NCI-H446 (cell line): ENCODE data around the gene WNT2.

Source experiments
- DNase-seq, 2 experiments: peaks; one replicate each; lab custom pipeline; 2025; lab: John Stamatoyannopoulos, UW

The WNT2 gene

DNA sequence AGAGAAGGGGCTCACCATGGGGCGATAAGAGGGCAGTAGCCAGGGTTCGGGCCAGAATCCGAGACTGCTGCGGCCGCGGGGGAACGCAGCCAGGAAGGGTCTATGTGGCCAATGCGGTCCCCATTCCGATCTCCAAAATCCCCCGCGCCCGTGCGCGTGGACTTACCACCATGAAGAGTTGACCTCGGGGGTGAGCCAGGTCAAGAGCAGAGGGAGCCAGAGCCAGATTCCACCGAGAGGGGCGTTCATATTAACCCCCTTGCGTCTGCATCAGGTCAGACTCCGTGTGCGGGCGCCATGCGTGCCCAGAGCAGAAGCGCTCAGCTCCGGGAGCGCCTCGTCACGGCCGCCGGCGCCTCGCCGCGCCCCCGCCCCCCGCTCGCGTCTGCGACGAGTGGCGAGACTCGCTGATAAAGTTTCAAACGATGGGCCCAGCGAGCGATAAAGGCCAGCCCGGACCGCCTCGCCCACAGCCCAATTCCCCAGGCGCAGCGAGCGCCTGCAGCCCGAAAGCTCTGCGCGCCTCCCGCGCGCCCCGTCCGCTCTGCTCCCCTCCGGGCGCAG, at the start of gene WNT2:
WNT2 (minus strand) TSS at position 318 of the 564 bp plus-strand sequence; CDS start at position 249, 69 bp downstream.
- no peak for DNase-seq

DNA sequence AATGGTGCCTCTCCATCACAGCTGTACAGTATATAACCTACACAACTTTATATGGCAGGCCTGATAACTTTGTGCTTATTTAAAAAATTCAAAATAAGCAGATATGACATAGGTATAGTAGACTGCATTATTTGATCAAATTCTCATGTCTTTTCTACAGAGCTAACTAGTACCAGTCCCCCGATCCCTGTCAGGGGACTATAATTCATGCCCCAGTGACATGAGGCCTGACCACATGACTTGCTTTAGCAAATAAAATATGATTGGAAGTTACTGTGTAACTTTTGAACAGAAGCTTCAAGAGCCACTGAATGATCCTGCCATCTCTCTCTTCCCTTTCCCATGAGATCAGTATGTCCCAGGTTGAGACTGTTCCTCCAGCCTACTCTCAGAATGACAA, 49.2 kb upstream of the WNT2 start:
- no peak for DNase-seq

DNA sequence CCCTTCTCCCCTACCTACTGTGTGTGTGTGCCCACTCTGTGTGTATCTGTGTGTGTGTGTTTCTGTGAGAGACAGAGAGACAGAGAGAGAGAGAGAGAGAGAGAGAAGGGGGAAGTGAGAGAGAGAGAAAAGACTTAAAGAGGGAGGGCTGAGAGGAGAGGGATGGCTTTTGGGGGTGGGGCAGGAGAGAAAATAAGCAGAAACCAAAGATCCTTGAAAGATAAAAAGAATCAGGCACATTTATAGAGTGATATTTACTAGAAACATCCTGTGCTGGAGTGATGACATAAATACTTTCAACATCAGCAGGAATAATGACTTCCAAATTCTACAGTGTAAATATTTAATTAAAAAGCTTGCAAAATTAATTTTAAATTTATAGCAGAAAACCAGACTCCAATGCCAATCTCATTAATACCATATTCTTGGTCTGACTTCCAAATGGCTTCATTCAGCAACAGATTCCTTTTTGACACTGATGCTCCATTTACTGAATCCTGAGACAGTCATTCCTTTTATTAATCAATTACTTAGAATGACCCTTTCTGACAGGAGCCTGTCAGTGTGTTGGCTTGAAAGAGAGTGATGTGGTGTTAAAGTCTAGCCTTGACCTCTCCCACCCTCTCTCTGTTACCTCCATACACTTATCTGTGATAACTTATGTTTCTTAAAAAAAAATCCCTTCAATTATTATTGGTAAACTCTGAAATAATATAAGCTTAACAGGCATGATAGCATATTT, 41.7 kb upstream of the WNT2 start:
- DNase-seq, result no peak

DNA sequence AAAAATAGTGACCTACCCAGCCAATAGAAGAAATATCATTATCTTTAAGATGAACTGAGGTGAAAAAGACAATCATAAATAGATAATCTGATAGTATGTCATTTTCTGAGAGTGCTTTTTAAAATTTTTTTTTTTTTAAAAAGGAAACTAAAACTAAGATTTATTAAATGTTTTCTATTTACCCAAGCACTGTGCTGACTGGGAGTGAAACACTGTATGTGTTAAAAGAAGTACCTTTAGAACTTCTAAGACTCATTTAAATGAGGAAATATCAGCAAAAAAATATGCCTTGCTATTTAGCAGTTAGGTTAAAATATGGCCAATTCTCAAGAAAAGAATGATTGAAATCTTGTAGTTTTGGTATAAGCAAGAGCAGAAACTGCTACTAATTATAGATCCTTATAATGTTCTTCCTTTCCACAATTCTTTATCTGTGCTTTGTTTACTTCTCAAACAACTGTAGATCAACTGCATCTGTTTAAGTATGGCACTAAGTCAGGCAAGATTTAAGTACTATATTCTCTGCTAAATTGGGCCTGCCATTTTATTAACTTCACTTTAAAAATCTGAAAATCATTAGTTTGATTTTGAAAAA, 39.5 kb upstream of the WNT2 start:
- DNase-seq, result no peak

DNA sequence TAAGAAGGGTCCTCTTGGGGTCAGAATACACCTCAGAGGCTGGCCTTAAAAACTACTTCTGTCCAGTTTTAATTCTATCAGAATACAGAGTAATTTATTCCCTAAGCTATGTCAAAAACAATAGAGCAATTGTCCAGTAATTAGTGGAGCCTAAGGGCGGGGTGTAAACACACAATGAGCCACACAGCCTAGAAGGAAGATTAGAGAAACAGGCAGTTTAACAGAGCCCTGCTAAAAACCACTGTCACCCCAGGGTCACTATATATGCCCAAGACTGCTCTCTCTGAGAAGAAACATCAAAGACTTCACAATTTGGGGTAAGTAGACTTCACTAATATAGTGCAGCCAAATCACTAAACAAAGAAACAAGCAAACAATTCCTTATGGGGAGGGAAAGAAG, 27.2 kb upstream of the WNT2 start:
- no peak for DNase-seq

DNA sequence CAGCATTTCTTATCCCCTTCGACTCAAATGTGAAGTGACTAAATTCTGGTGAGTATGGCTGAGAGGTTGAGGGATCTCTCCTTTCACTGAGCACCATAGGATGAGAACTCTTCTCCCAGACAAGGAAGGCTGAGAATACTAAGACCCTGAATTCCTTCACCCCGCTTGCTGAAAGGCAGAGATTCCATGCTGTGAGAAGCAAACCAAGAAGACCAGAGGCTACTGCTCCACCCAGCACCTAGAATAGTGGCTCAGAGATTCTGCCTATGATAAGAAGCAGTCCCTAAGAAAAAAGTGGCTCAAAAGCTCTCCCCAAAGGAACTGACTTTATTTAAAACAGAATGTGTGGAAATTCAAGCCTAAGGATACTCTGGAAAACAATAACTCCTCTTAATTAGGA, 26.7 kb upstream of the WNT2 start:
- no peak for DNase-seq

DNA sequence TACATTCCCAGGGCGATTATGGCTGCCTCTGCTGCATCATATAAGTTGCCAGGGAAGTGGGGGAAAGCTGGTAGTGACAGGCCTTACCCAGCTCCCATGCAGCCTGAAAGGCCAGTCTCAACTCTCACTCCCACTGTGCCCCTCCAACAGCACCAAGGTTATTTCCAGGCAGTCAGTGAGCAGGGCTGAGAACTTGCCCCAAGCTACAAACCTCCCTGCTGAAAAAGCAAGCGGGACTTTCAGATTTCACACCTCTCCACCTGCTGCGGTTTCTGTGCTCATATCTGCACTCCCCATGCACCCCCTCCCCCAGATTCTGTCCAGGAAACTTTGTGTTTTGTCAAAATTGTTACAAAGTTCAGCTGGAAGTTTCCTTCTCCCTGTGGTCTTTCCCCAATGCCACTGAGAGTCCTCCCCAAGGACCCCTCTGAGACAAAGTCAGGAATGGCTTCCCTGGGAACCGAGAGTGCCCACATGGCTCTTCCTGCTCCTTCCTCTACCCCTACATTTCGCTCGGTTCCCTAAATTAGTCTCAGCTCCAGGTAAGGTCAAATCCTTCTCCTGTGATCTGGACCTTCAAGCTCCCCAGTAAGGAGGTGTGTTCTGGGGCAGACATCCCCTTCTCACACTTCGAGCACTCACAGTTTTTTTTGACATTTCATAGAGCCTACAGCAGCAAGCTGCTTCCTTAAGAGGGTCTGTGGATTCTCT, 25.3 kb upstream of the WNT2 start:
- DNase-seq, result no peak

DNA sequence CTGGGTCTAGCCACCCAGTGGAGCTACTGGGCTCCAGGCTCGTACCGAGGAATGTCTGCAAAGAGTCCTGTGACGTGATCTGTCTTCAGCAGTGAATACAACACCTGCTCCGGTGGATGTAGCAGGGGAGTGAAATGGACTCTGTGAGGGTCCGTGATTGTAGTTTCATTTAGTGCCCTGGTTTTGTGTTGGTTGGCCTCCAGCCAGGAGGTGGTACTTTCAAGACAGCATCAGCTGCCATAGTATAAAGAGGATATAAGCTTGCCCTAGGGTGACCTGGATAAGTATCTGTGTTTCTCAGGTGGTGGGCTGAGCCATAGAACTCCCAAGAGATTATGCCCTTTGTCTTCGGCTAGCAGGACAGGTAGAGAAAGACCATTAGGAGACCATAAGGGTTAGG, 24.6 kb upstream of the WNT2 start:
- DNase-seq, result no peak

DNA sequence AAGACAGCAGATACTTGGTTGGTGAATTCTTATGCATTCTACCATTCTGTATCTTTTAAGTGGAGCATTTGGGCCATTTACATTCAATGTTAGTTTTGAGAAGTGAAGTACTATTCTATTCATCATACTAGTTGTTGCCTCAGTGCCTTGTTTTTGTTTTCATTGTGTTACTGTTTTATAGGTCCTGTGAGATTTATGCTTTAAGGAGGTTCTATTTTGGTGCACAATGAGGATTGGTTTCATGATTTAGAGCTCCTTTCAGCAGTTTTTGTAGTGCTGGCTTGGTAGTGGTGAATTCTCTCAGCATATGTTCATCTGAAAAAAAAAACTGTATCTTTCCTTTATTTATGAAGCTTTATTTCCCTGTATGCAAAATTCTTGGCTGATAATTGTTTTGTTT, 23.3 kb upstream of the WNT2 start:
- DNase-seq, result no peak

DNA sequence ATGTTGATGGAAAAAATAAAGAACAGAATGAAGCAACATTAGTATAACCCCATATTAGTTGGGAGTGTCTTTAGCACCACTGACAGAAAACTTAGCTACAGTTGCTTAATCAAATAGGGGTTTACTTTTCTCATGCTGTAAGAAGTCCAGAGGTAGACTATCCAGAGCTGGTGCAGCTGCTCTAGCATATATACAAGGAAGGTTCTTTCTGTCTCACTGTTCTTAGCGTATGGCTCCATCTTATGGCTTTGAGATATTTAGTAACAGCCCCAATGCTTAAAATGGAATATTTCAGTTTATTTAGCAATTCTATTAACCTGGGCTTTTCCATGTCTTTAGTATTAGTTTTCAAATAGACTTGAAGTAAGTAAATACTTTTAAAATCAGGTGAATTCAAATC, 15.2 kb upstream of the WNT2 start:
- no peak for DNase-seq

DNA sequence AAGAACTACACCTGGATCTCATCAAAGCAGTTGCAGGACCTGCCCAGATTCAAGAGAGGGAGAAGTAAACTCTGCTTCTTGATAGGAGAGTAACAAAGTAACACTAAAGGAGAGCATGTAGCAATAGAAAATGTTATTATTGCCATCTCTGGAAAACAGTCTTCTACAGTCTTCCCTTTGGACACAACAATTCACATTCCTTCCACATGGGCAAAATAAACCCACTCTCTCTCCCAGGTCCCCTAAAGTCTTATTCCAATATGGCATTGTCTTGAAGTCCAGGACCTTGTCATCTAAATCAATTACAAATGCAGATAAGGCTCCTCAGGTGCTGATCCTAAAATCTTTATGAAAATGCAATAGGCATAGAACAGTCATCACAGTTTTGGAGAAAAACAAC, 10.3 kb upstream of the WNT2 start:
- DNase-seq, result no peak

DNA sequence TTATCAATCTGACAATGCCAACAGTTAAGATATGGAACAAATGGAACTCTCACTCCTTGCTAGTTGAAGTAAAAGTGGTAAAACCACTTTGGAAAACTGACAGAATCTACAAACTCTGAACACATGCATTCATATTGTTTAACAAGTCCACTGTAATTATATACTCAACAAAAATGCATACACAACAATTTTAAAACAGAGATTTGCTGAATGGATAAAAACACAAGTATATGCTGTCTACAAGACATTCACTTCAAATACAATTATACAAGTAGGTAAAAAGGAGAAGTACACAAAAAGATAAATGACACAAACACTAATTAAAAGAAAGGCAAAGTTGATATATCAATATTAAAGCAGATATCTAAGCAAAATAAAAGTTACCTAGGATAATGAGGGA, 9.2 kb upstream of the WNT2 start:
- DNase-seq, result no peak

DNA sequence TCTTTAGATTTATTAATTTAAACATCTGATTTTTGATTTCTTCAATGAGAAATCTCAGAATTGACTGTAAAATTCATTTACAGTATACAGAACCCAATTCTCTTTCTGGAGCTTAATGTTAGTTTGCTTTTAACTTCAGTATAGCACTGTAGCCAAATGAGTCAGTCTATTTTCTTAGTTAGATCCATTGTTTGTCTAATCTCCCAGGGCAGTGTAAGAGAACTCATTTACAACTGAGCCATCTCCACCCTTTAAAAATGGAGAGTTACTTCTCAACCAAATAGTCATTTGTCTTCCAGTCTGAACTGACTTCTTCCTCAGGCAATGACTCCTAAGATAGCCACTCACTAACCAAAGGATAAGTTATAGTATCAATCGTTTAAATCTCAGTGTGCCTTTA, 3.0 kb upstream of the WNT2 start:
- DNase-seq, result no peak

DNA sequence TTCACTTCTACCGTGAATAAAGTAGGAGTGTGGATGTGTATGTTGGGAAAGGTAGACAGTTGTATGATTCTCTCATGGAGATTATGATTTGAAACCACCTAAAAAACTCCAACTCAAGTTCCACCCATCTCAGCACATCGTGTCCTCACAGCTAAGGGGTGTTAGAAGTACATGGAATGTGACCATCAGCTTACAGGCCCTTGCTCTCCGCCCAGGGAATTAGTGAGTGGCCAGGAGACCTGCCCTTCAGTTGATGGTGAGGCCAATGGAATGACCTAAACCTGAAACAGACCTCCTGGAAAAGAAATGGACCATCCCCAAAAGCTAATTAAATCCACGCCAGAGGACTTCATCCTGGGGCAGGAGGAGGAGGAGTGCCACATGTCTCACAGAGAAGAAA, 2.1 kb upstream of the WNT2 start:
- no peak for DNase-seq

DNA sequence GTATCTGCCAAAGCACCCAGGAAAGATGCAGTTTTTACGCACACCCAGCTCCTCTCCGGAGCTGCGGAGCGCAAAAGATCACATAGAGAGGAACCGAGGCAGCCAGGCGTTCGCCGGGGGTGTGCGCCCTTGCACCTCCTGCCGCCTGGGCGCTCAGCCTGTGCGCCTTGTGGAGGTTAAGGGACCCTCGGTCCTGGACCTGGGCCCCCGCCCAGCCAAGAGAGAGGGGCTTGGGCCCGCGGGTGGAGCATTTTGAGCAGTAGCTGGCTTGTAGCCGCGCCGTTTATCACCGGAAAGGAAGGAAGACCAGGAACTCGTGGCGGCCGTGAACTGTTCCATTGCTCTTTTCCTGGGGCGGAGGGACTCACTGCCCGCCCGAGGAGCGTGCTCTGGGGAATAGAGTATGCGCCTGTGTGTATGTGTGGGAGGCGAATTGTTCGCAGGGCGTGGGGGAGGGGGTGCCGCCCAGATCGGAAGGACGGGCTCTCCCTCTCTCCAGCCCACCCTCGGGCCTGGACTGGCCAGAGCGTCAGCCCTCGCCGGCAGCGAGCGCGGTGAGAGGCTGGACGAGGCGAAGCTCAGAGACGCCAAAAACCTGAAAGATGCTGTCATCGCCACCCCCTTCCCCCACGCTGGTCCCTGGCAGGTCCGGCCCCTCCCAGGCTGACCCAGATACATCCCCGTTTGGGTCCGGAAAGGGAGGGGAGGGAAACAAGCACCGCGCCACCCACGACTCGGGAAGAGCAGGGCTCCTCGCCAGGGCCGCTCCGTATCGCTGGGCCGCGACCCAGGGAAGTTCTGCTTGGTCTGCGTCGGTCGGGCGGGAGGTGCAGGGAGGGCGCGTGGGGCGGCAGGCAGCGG, 1.2 kb upstream of the WNT2 start:
- no peak for DNase-seq

DNA sequence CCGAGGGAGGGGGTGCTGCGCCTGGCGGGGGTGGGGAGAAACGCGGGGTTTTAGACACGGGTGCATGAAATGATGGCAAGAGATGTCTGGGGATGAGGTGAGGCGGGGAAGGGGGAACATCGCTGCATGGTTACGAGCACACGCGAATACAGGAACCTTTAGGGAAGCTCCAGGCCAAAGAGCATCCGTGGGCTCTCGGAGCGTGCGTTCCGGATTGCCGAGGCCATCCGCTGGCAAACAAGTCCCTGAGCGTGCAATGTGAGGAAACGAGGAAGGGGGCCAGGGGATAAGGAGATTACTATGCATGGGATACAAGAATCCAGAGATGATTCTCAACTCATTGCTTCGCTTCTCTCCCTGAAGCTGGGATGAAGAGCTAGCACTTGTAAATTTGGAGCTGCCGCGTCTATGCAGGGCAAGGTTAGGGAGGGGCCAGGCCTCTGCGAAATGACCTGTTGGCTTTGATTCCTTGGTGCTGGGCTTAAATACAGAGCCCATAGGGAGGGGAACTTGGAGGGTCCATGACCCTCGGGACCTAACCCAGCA, 520 bp upstream of the WNT2 start:
- DNase-seq, result no peak

DNA sequence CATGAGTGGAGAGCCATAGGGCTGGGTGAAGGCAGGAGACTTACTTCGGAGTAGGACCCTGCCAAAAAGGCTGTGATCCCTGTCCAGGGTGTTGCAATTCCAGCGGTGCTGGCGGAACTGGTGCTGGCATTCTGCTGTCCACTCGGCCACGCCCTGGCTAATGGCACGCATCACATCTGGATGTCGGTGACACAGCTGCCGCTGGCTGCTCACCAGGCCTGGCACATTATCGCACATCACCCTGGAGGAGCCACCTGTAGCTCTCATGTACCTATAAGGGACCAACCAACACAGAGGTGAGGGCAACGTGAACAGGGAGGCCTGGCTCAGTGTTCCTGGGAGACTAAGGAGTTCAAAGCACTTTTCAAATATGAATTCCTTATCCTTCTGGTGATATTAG, 2.3 kb downstream of the WNT2 start:
- no peak for DNase-seq

DNA sequence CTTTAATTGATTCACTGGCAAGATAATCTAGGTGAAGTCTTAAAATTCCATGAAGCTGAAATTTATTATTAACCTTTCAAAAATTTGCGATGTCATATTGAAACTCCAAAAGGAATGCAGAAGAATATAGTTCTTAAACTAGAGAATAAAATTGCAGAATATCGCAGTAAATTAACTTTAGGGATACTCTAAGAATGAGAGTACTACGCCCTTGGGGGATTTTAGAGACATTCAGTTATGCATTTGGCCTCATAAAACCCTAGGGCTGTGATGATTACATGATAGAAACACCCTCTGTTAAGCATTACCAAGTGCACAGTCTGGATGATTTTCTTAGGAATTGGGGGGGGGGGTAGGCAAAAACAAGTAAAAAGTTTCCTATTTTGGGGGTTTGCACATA, 3.7 kb downstream of the WNT2 start:
- no peak for DNase-seq

DNA sequence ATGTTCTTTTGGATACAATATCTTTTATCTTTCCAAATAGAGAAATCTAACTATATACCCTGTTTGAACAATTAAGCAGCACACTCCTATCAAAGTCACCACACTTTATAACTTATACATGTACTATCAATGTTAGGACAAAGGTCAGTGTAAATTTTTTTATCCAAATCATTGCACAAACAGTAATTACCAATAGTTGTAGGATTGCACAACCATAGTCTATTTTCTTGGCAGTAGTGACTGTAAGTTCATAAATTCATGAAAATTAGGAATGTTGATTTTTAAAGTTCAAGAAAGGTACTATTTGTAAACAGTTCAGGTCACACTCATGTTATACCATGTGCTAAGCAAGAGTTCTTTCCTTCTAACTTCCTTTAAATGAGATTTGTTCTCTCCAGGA, 9.3 kb downstream of the WNT2 start:
- no peak for DNase-seq

DNA sequence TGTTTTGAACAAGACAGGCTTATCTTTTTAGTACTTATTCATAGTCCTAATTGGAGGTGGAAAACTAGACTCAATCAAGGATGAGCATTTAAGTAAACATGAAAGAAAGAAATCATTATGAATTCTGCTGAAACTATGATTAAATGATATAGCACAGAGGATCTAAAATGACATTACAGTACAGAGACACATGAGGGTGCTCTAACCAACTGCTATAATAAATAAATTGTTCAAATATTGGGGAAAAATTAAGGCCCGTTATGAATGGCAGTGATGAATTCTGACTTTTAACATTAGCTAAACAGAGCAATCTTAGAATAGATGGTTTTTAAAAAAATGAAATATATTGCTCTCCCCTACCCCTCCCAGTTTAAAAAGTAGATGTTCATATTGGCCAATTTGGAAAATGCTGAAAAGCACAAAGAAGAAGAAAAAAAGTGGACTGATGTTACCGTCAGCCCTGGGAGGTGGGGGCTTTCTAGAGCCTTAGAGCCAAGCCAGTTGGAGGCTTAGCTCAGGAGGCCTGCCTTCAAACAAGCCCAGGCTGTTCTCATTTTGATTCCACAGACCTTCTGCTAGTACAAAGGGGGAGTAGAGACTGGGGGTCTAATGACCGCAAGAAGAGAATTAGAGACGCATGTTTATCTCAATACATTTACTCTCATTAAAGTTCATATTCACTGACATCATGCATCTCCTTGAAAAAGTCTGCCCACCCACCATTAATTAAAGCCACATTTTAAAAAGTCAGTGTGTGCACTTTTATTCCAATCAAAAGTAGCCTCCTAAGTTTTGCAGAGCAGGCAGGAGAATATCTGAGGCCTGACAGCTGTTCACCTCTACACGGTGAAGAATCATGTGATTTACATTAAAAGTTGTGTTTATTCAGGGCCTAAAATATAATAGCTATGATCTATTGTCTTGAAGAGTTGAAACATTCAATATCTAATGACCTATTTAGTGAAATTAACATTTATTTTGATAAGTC, 10.0 kb downstream of the WNT2 start:
- no peak for DNase-seq

DNA sequence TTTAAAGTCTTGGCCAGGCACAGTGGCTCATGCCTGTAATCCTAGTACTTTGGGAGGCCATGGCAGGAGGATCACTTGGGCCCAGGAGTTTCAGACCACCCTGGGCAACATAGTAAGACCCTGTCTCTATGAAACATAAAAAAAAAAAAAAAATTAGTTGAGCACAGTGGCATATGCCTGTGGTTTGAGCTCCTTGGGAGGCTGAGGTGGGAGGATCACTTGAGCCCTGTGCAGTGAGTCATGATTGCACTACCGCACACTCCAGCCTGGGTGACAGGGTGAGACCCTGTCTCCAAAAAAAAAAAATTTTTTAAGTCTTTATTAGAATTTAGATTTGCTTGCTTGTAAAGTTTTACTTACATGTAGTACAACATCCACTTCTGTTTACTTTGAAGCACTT, 14.0 kb downstream of the WNT2 start:
- no peak for DNase-seq
